ENCODE data around the gene PARP2.

Gene PARP2

GRCh38 chr14:20365928-20366327, 22.5 kb downstream of the PARP2 start:
- ChIA-PET CTCF (no interaction called here), POLR2A (no interaction called here)
- no peak for DNase-seq (ENCODE audit: extremely low spot score)
- TF ChIP-seq TARDBP (IDR thresholded peaks at IDR 0.05) = no peak
- TF ChIP-seq FOXM1 (IDR thresholded peaks at IDR 0.05; ENCODE audit: borderline replicate concordance) = no peak
- TF ChIP-seq BHLHE40 (IDR thresholded peaks at IDR 0.05; ENCODE audit: borderline replicate concordance) = no peak
- TF ChIP-seq FOXA1 (IDR thresholded peaks at IDR 0.05) = no peak
- no peak for TF ChIP-seq FOXK2 (IDR thresholded peaks at IDR 0.05)
- TF ChIP-seq ARNT (IDR thresholded peaks at IDR 0.05) = no peak
- no peak for TF ChIP-seq NFRKB (IDR thresholded peaks at IDR 0.05)
- no peak for TF ChIP-seq ELF4 (IDR thresholded peaks at IDR 0.05)
- no peak for TF ChIP-seq SP1 (IDR thresholded peaks at IDR 0.05)
- TF ChIP-seq ZNF384 (IDR thresholded peaks at IDR 0.05) = no peak
- TF ChIP-seq HDGF (IDR thresholded peaks at IDR 0.05; ENCODE audit: borderline replicate concordance) = no peak
- no peak for TF ChIP-seq CTBP1 (IDR thresholded peaks at IDR 0.05; ENCODE audit: borderline replicate concordance)
- no peak for TF ChIP-seq SUZ12 (IDR thresholded peaks at IDR 0.05)
- TF ChIP-seq PKNOX1 (IDR thresholded peaks at IDR 0.05) = no peak
- no peak for TF ChIP-seq L3MBTL2 (conservative IDR thresholded peaks at IDR 0.05)
- TF ChIP-seq LEF1 (IDR thresholded peaks at IDR 0.05; ENCODE audit: borderline replicate concordance) = no peak

GRCh38 chr14:20372796-20373195, 29.4 kb downstream of the PARP2 start:
- TF ChIP-seq FOXK2 (IDR thresholded peaks at IDR 0.05) = no peak
- no peak for TF ChIP-seq SUZ12 (IDR thresholded peaks at IDR 0.05)
- no peak for TF ChIP-seq ELF4 (IDR thresholded peaks at IDR 0.05)
- POLR2A ChIA-PET = no interaction called here
- CTCF ChIA-PET = no interaction called here
- DNase-seq (ENCODE audit: extremely low spot score) = no peak

- TF ChIP-seq NFRKB (IDR thresholded peaks at IDR 0.05) = no peak
- TF ChIP-seq CTBP1 (IDR thresholded peaks at IDR 0.05; ENCODE audit: borderline replicate concordance) = no peak
- no peak for TF ChIP-seq ELF4 (IDR thresholded peaks at IDR 0.05)
- no peak for TF ChIP-seq SP1 (IDR thresholded peaks at IDR 0.05)
- ChIA-PET CTCF (interaction anchor here (0.6 to 1.2 kb wide), 2 partner anchors 8 to 40 kb away, joined by 3 read pairs; no protein-coding TSS in a partner anchor), POLR2A (interaction anchor here (0.9 kb wide), 1 partner anchor 32 kb away, joined by 3 read pairs; the partner anchor contains the start of gene PARP2)
- no peak for DNase-seq (ENCODE audit: extremely low spot score)
These were observed 32.0 kb downstream of the PARP2 start for GRCh38 chr14:20375471-20375870.

GRCh38 chr14:20376071-20376588, 32.7 kb downstream of the PARP2 start:
- no peak for TF ChIP-seq FOXM1 (IDR thresholded peaks at IDR 0.05; ENCODE audit: borderline replicate concordance)
- no peak for DNase-seq (ENCODE audit: extremely low spot score)
- ChIA-PET POLR2A (interaction anchor here (0.9 kb wide), 1 partner anchor 33 kb away, joined by 3 read pairs; the partner anchor contains the start of gene PARP2), CTCF (interaction anchor here (1.2 kb wide), 1 partner anchor 39 kb away, joined by 3 read pairs; no protein-coding TSS in a partner anchor)

GRCh38 chr14:20377171-20377570, 33.7 kb downstream of the PARP2 start:
- DNase-seq (ENCODE audit: extremely low spot score) = no peak
- POLR2A ChIA-PET = no interaction called here
- CTCF ChIA-PET = no interaction called here
- no peak for TF ChIP-seq L3MBTL2 (conservative IDR thresholded peaks at IDR 0.05)
- no peak for TF ChIP-seq CTBP1 (IDR thresholded peaks at IDR 0.05; ENCODE audit: borderline replicate concordance)
- TF ChIP-seq ZNF384 (IDR thresholded peaks at IDR 0.05) = no peak
- no peak for TF ChIP-seq ARNT (IDR thresholded peaks at IDR 0.05)
- TF ChIP-seq LEF1 (IDR thresholded peaks at IDR 0.05; ENCODE audit: borderline replicate concordance) = no peak
- TF ChIP-seq NFRKB (IDR thresholded peaks at IDR 0.05) = no peak
- TF ChIP-seq FOXK2 (IDR thresholded peaks at IDR 0.05) = no peak
- TF ChIP-seq TARDBP (IDR thresholded peaks at IDR 0.05) = no peak
- TF ChIP-seq HDGF (IDR thresholded peaks at IDR 0.05; ENCODE audit: borderline replicate concordance) = no peak
- TF ChIP-seq FOXM1 (IDR thresholded peaks at IDR 0.05; ENCODE audit: borderline replicate concordance) = no peak
- TF ChIP-seq SP1 (IDR thresholded peaks at IDR 0.05) = no peak
- TF ChIP-seq SUZ12 (IDR thresholded peaks at IDR 0.05) = no peak
- no peak for TF ChIP-seq PKNOX1 (IDR thresholded peaks at IDR 0.05)

- ChIA-PET CTCF (no interaction called here), POLR2A (no interaction called here)
- TF ChIP-seq HDGF (IDR thresholded peaks at IDR 0.05; ENCODE audit: borderline replicate concordance) (no peak), PKNOX1 (IDR thresholded peaks at IDR 0.05) (no peak), FOXM1 (IDR thresholded peaks at IDR 0.05; ENCODE audit: borderline replicate concordance) (no peak), SUZ12 (IDR thresholded peaks at IDR 0.05) (no peak), LEF1 (IDR thresholded peaks at IDR 0.05; ENCODE audit: borderline replicate concordance) (no peak), FOXK2 (IDR thresholded peaks at IDR 0.05) (no peak), ELF4 (IDR thresholded peaks at IDR 0.05) (no peak), ZNF384 (IDR thresholded peaks at IDR 0.05) (no peak), BHLHE40 (IDR thresholded peaks at IDR 0.05; ENCODE audit: borderline replicate concordance) (no peak), CTBP1 (IDR thresholded peaks at IDR 0.05; ENCODE audit: borderline replicate concordance) (no peak), SP1 (IDR thresholded peaks at IDR 0.05) (no peak), FOXA1 (IDR thresholded peaks at IDR 0.05) (no peak), L3MBTL2 (conservative IDR thresholded peaks at IDR 0.05) (no peak)
- no peak for DNase-seq (ENCODE audit: extremely low spot score)
These were observed 36.3 kb downstream of the PARP2 start for GRCh38 chr14:20379743-20380142.

GRCh38 chr14:20380681-20381080, 37.2 kb downstream of the PARP2 start:
- TF ChIP-seq BHLHE40 (IDR thresholded peaks at IDR 0.05; ENCODE audit: borderline replicate concordance) = no peak
- POLR2A ChIA-PET = no interaction called here
- CTCF ChIA-PET = no interaction called here
- no peak for DNase-seq (ENCODE audit: extremely low spot score)
